Measurements from ENCODE around the gene TANGO6.

Gene TANGO6

DNA sequence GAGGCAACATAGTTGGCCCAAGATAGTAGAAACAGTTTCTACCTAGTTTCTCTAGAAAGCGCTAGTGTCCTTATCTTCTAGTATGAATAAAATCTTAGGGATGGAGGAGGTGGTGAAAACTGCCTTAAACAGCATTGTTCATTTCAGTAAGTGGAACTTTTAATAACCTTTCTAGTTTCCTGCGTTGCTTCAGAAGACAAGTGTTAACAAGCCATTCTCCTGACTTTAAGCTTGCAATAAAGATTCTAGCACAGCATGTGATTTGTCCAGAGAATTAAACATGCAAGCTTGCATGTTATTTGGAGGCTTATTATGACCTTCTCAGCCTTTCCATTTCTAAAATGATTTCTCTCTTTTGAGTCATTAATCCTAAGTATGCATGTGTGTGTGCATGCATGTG, 72.3 kb downstream of the TANGO6 start:
- no peak for DNase-seq

DNA sequence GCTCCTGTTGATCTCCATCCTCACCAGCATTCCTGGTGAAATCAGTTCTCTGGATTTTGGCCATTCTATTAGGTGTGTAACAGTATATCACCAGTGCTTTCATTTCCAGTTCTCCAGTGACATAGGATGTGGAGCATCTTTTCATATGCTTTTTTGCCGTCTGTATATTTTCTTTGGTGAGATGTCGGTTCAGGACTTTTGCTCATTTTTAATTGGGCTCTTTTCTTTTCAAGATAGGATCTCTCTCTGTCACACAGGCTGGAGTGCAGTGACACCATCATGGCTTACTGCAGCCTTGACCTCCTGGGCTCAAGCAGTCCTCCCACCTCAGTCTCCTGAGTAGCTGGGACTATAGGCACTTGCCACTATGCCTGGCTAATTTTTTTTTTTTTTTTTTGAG, 74.2 kb downstream of the TANGO6 start:
- DNase-seq: no peak

DNA sequence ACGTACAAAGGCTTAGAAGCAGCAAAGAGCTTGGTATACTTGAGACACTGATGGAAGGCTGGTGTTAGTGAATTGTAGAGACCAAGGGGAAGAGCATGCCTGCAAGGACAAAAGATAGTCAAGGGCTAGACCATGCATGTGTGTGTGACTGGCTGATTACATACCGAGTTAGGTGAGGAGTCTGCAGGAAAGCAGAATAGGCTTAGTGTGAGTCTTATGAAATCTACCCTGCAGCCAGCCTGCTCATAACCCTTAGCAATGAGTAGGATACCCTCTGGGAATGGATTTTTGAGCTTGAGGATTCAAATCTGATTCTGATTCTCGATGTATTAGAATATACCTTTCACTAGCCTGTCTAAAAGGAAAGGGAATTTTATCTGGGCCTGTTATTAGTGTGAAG, 77.0 kb downstream of the TANGO6 start:
- no peak for DNase-seq

DNA sequence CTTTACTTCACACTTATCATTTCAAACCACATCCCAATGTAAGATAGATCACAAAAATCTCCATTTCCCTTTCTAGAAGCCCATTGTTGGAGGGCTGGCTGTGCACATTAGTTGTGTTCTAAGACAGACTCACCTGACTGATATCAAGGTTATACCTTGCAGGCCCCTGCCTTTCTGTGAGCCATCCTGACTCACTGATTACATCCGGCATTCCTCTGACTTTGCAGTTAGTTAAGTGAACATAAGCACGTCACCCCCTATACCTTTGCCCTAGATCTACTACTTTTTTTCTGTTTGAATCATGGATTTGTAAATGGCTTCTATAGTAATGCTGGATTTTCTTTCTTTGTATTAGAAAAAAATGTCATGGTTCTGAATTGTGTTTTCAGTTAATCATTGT, 78.3 kb downstream of the TANGO6 start:
- DNase-seq: no peak

DNA sequence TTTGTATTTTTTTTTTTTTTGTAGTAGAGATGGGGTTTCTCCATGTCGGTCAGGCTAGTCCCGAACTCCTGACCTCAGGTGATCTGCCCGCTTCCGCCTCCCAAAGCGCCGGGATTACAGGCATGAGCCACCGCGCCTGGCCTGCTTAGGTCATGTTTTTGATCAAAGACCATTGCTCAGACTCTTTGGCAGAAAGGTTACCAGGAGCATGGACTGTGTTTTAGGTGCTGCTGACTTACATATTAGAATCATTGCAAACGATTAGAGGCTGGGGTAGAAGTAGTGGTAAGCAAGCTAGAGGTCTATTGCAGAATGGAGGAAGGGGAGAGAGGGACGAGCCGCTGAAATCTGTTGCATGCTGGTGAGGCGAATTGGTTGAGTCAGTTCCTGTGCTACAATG, 79.8 kb downstream of the TANGO6 start:
- no peak for DNase-seq

DNA sequence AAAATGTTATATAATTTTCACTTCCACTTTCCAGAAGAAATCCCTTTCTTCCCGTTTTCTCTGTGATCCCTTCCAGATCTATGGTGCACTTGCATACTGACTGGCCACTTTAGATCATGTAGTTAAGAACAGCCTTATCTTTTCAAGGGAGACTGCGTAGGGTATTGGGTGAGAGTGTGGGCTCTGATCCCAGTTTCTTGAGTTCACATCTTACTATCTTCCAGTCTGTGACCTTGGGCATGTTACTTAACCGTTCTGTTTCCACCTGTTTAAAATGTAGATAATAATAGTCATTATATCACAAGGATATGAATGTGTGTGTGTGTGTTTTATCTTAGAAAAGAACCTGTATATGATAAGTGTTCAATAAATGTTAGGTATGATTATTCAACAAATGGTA, 83.7 kb downstream of the TANGO6 start:
- DNase-seq: no peak

DNA sequence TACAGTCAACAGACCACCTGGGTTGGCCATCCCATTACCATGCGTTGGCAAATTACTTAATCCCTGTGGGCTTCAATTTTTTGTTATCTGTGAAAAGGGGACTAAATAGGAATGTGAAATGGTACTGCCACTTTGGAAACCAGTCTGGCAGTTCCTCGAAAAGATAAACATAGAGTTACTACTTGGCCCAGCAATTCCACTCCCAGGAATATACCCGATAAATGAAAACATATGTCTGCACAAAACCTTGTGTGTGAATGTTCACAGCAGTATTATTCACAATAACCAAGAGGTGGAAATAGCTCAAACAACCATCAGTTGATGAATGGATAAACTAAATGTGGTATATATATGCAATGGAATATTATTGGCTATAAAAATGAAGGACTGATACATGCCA, 87.9 kb downstream of the TANGO6 start:
- no peak for DNase-seq

DNA sequence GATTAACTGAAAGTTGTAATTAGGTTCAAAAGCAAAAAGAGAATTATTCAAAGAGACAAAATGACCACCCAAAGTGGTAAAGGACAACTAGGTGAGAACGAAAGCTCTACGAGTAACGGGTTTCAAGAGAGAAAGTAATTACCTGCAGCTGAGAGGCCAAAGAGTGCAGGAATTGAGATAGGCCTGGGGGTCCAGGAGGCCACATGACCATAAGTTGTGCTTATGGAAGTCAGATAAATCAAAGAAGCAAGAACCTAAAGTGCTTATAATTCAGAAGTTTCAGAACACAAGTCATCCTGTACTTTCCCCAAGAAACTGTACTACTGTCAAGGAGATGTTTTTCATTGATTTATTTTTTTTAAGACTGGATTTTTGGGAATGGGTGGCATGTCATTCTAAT, 91.1 kb downstream of the TANGO6 start:
- no peak for DNase-seq

DNA sequence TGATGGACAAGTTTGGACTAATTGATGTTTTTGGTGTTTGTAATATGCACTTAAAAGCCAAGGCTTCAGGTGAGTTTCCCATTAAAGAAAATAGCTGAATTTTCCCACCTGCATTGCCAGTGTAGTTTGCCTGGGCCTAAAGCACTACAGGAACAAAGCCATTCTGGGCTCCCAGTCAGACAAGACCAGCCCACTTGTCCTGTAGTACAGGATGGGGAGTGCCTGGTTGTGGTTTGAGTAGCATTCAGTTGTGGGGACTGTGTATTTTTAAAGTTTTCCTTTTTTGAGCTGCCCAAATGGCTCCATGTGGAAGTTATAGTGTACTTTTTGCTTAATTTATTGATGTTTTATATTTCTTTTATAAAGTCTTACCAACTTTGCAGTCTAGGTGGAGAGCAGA, 91.7 kb downstream of the TANGO6 start:
- DNase-seq: no peak

DNA sequence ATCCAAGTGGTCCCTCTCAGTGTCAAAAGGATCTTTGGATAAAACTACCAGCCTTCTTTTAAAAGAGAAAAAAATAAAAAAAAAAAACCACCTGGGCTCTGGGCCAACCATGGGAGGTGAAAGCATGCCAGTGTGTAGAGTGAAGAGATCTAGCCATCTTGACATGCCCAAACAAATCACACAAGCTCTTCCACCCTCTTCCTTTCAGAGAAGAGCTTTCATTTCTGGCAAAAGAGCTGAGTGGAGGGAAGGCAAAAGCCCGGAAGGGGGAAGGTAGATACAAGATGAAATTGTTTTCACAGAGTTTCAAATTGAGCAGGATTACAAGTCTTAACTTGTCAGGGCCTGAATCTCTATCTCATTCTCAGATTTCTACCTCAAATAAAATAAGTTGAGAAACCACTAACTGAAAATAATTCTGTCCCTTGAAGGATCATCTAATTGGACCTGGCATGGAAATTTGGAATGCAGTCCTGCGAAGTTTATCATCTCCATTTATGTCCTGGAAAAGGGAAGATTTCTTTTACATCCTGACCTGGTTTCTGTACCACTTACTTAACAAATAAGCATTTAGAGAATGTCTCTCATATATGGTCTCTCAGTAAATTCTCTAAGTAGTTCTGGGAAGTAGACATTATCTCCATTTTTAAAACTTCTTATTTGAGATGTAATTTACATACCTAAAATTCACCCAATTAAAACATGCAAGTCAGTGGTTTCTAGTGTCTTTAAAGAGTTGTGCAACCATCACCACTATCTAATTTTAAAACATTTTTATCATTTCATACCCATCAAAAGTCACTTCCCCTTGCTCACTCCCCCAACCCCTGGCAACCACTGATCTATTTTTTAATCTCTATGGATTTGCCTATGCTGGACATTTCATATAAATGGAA, 93.7 kb downstream of the TANGO6 start:
- DNase-seq: peak; percentile 83

DNA sequence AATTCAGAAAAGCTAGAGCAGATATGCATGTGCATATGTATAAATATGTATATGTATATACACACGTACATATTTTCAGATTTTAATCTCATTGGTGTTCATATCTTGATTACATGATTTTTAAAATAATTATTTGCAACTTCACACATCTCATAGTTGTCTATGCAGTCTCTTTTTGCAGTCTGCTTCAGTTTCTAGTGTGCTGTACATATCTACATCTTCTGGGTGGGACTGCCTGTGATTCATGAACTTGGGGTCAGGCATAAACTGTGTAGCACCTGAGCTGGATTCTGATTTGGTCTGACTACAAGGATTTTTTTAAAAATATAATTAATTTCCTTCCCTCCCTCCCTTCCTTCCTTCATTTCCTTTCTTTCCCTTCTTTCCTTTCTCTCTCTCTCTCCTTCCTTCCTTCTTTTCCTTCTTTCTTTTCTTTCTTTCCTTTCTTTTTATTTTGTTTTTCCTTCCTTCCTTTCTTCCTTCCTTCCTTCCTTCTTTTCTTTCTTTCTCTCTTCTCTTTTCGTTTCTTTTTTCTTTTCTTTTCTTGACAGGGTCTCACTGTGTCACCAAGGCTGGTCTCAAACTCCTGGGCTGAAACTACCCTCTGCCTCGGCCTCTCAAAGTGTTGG, 96.5 kb downstream of the TANGO6 start:
- DNase-seq: no peak

DNA sequence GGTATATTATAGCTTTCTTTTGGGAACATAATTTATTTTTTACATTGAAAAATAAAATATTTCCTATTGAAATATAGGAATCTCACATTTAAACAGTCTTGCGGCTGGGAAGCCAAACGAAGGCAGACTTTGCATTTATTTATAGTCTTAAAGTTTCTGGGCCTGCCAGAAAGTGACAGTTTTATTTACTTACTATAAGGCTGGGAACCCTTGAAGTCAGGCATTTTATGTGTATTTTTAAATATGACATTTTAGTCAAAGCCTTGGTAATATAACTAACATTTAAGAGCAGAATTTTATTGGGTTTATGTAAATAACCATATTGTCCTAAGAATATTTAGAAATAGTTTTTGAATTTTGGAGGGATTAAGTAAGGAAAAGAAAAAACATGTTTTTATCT, 97.5 kb downstream of the TANGO6 start:
- DNase-seq: no peak

DNA sequence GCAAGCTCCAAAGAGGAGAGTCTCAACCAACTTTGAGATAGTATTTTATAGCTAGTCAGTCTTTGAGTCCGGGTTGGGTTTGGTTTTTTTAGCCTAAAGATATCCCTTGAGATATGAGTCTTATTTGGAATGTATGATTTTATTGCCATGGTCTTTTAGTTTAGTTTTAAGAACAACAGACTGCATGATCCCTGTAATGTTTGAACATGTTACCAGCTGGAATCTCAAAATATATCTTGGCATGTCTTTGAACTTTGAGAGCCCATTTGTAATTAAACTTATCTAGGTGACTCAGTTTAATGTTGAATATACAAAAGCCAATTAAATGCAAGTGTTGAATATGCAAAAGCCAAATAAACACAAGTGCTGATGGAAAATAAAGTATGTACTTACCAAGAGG, 100.6 kb downstream of the TANGO6 start:
- DNase-seq: no peak

DNA sequence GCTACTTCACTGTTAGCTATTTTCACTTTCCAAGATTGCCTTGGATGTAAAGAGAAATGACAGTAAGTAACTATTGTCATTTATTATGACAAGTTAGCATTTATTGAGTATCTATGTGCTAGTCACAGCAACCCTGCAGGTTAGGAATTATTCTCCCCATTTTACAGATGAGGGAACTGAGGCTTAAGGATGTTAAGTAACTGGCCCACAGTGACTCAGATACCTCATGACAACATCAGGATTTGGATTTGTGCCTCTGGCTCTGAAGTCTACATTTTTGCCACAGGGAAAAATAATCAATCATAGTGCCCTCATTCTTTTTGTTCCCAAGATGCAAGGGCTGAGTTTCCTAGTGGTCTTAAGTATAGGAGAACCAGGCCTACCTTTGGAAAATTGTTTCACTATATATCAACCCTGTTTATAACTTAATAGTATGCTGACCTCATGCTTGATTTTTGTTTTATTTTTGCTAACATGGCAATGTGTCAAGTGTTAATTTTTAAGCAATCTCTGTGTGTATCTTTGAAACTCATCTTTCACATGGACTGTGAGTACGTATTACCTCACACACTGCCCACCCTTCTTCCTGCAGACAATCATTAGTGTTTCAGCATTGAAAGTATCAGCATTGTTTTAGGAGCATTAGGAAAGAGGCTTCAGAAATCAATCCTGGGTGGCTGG, 105.0 kb downstream of the TANGO6 start:
- no peak for DNase-seq

DNA sequence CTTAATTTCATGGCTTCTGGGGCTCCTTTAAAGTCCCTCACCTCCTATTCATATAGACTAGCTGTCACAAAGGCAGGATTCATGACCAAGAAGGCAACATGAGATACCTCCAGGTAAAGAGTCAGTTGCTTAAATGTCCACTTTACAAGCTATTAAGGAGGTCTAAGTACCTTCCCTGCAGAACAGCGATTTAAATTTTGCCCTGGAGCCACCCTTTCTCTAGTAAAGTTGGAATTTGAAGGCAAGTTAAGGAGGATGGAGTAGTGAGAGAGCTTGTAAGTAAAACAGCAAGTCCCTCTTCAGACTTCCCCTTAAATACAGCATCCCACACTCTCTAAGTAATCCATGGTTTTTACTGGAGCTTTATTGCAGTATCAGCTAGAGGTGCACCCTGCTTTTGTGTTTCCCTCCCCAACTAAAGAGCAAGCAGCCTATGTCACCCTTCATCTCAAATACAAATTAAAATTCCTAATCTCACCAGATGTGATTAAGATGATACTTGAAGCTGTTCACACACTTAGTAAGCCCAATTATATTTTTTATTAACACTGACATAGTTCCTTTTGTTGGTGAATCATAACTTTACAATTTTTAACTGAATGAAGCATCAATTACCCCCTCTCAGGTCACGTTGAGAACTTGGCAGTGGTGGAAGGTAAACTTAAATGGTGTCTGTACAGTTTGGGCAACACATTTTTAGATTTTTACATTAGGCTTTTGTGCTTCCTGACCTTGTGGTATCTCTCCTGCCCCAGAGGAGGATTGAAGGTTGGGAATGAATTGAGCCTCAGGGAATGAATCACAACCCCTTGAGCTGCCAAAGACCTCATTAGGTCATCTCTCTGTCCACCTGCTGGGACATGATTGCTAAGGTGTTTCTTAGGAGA, 108.9 kb downstream of the TANGO6 start:
- DNase-seq: no peak

DNA sequence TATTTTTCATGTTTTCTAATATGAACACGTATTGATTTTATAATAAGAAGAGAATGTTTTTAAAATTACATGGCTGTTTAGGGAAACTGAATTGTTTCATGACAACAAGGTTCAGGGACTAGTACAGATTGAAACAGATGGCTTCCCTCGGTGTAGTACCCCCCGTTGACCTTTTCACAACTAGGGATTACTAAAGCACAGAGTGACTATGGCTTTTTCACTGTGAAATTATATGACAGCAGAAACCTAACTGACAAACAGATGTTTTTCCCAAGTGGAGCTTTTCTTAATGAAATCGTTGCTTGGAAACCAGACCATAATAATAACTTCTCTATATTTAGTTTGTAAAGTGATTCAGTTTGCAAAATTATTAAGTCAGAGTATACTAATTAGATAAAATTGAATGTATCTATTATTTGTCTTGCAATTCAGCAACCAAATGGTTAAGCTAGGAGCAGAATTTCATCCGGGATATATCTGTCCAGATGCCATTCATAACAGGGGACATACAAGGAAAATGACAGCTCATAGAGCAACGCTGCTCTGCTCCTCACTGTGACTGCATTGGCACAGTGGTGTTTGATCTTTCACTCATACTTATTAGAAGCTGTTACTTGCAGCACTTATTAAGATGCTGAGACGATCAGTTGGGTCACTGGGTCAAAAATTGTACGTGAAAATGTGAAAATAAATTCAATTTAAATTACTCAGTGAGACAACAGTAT, 111.7 kb downstream of the TANGO6 start:
- DNase-seq: peak; percentile 89

DNA sequence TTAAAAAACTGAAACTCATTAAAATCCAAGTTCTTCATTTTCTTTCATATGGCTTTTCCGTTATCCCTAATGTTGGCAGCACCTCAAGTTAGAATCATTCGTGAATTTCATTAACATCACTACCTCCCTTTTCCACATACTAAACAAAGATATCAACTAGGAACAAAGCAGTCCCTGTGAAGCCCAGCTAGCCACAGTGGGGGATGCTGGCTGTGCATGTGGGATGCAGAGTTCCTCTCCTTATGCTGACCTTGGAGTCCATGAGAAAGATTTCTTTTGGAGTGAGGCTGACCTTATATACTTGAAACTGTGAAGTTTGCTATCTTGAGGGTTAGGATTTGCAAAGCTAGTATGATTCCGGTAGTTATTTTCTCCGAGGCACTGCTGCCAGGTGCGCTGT, 117.6 kb downstream of the TANGO6 start:
- no peak for DNase-seq

DNA sequence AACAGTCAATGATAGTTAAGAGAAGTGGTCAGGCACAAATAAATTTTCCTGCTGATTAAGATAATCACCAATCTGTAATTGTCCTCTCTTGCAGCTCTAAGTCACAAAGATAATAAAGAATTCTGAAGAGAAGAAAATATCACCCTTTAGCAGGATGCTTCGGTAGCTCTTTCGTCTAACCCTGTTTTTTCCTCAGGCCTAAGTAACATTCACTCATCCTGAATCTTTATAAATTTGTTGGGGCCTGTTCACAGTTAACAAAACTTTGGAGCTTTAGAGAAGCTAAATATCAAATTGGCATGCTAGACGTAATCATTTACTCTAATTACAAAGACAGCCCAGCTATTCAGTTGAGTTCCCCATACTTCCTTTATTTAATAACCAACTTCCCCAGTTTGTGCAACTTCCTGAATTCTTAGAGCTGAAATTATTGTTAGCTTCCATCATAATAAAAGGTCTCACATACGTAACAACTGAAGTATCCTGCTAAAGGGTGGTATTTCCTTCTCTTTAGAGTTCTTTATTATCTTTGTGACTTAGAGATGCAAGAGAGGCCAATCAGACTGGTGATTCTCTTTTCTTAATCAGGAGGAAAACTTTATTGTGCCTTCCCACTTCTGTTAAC, 118.6 kb downstream of the TANGO6 start:
- no peak for DNase-seq

DNA sequence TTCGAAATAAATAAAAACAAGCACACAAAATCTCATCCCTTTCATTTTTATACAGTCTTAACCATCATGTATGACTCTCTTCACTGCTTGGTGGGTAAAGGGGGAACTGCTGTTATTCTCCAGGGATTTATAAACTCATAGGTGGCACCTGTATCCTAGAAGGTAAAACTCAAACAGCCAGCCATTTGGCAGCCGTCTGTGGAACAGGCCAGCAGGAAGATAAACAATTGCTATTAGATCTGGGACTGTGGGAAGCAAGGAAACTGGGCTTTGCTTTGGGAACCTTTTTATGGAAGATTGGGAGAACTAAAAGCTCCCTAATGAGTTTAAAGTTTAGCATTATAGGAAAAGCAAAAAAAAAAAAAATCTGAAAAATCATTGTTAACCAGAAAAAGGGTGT, 126.0 kb downstream of the TANGO6 start:
- DNase-seq: no peak

DNA sequence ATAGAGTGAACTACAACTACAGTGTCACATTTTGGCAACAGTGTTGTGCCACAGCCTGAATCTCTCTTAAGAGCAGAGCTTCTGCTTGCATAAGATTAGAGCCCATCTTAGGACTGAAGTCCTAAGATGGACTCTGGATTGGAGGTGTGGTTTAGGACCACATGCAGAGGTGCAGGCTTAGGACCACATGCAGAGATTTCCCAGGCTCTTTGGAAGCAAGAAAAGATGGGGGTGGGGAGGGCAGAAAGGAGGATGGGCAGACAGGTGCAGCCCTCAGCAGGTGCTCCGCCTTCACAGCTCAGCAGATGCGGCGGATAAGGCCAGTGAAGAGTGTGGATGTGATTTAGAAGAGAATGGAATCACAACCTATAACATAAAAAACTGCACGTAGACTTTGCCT, 128.7 kb downstream of the TANGO6 start:
- DNase-seq: peak; percentile 75

DNA sequence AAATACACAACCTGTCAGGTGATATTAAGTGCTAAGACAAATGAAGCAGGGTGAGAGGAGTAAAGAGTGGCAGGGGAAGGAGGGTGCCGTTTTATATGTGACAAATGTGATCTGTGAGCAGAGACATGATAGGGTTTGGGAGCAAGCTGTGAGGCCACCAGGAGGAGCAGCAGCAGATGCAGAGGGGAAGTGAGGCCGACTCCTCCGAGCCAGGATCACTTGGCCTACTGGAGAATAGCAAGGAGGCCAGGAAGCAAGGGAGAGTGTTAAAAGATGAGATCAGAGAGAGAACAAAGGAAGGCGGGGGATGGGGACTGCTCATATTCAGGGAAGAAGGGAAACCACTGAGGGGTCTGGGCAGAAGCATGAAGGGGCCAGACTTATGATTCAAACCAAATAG, 129.4 kb downstream of the TANGO6 start:
- DNase-seq: peak; percentile 44

DNA sequence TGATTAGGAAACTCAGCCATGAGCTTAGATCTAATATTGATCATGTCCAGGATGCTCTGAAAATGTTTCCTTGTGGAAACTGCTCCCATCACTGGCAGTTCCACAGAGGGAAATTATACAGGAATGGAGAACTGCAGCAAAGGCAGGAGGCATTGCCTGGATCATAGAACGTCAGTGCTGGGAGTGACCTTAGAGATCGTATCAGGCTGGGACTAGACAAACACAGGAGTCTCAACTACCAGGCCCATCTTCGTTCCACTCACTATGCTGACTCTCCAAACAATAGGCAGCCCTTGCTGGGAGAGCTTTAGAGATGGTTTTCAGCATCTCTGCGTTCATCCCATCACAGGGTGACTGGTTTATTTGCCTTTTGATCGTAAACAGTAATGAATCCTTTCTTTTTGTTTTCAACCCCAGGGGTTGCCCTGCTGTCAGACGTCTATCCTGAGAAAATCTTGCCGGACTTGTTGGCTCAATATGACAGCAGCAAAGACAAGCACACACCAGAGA, 130.3 kb downstream of the TANGO6 start:
- no peak for DNase-seq
